Ishikawa (cell line): Measurements from ENCODE around the gene RAD9A.

Experiments
- CEBPB ChIP-seq: IDR thresholded peaks from 2 replicates; pipeline ENCODE4 v1.6.1; 2012
- CREB1 ChIP-seq: IDR thresholded peaks from 2 replicates; pipeline ENCODE4 v1.6.1; 2012; ENCODE audit warnings: low read depth
- EGR1 ChIP-seq: IDR thresholded peaks from 2 replicates; pipeline ENCODE4 v1.6.1; 2012
- EP300 ChIP-seq: IDR thresholded peaks from 2 replicates; pipeline ENCODE4 v1.6.1; 2012; ENCODE audit warnings: borderline replicate concordance
- FOXM1 ChIP-seq: IDR thresholded peaks from 2 replicates; pipeline ENCODE4 v1.6.1; 2012; ENCODE audit warnings: low read depth, borderline replicate concordance
- NFIC ChIP-seq: IDR thresholded peaks from 2 replicates; pipeline ENCODE4 v1.6.1; 2012
- RAD21 ChIP-seq: IDR thresholded peaks from 2 replicates; pipeline ENCODE4 v1.6.1; 2012; ENCODE audit warnings: low read depth
- TAF1 ChIP-seq: IDR thresholded peaks from 2 replicates; pipeline ENCODE4 v1.6.1; 2012; ENCODE audit warnings: low read depth, mild to moderate bottlenecking
- TCF12 ChIP-seq: IDR thresholded peaks from 2 replicates; pipeline ENCODE4 v1.6.1; 2012; ENCODE audit warnings: low read depth
- TEAD4 ChIP-seq: IDR thresholded peaks from 2 replicates; pipeline ENCODE4 v1.6.1; 2012
- YY1 ChIP-seq: IDR thresholded peaks from 2 replicates; pipeline ENCODE4 v1.6.1; 2012; ENCODE audit warnings: low read depth
- ZBTB7A ChIP-seq: IDR thresholded peaks from 2 replicates; pipeline ENCODE4 v1.6.1; 2012; ENCODE audit warnings: low read depth
- TF ChIP-seq, protein P1 (sequence below): IDR thresholded peaks from 2 replicates; pipeline ENCODE4 v1.6.1; 2012; ENCODE audit warnings: low read depth, mild to moderate bottlenecking
- TF ChIP-seq, protein P2 (sequence below): IDR thresholded peaks from 2 replicates; pipeline ENCODE4 v1.6.1; 2012
- TF ChIP-seq, protein P3 (sequence below): IDR thresholded peaks from 2 replicates; pipeline ENCODE4 v1.6.1; 2012

Gene RAD9A

DNA sequence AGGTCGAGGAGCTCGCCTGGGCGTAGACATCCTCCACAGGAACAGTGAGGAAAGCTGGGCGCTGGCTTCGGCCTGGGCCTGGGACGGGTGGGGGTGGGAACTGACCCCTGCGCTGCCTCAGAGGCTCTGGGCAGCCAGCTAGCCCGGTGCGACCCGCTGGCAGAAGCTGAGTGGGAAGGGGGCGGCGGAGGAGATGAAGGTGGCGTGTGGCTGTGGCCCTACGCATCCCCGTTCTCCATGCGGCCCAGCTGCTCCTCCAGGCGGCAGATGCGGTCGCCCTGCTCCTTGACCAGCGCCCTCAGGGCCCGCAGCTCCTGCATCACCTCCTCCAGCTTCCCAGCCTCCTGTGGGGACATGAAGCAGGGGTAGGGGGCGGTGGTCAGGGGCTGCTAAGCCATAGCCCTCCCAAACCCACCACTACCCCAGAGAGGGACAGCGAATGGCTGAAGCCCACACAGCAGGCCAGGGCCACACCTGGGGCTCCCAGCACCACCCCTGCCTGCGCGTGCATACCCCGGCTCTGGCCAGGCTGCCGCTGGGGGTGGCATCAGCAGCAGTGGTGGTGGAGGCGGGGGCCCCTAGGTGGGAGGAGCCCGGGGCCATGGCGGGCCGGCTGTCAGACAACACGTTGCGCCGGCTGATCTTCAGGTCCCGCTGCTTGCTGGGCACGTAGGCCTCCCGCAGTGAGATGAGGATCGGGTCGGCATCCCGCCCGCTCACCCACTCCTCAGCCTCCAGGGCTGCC is 46.5 kb downstream of the RAD9A start:
- no peak for TF ChIP-seq CREB1
- TF ChIP-seq TCF12, result no peak
- no peak for TF ChIP-seq YY1

DNA sequence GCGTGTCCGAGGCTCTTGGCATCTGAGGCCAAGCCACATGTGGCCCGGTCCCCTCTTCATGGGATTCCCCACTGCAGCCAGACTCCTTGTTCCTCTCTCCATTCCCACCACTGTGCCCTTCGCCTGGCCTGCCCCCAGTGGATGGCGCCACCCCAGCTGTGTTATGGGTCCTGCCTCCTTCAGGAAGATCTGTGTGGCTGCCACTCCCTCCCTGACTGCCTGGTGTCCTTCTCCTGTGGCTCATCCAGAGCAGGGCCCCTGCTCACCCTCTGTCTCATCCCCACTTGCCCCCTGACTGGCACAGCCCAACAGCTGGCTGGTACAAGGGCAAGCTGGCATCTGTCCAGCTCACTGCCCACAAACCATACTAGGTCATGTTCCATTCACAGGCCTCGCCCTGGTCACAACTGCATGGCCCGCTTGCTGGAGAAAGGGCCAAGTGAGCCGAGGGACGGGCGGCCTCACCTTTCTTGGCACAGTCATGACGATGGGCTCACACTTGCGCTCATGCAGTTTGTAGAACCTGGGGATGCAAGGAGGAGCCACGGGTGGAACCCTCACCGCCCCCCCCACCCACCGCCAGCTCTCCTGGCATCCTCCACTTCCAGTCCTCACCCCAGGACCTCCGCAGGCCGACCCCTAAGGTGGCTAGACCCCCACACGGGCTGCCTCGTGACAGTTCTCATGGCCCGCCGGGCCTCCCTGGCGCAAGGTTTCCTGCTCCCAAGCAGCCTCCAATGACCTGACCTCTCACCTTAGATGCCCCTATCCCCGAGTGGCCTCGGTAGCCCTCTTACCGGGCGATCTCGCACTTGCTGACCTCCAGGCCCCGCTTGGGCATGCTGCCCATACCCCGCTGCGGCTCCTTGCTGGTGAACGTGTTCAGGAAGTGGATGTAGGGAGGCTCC is 47.8 kb downstream of the RAD9A start:
- TF ChIP-seq TEAD4, result no peak
- TF ChIP-seq CREB1, result no peak
- TF ChIP-seq TAF1, result no peak
- TF ChIP-seq TCF12, result no peak
- peak; percentile 19; the same call in 1 of the 2 replicates for TF ChIP-seq RAD21
- TF ChIP-seq ZBTB7A, result no peak
- no peak for TF ChIP-seq YY1
- TF ChIP-seq NFIC, result peak; percentile 46; the same call in 1 of the 2 replicates
- TF ChIP-seq, protein P1, sequence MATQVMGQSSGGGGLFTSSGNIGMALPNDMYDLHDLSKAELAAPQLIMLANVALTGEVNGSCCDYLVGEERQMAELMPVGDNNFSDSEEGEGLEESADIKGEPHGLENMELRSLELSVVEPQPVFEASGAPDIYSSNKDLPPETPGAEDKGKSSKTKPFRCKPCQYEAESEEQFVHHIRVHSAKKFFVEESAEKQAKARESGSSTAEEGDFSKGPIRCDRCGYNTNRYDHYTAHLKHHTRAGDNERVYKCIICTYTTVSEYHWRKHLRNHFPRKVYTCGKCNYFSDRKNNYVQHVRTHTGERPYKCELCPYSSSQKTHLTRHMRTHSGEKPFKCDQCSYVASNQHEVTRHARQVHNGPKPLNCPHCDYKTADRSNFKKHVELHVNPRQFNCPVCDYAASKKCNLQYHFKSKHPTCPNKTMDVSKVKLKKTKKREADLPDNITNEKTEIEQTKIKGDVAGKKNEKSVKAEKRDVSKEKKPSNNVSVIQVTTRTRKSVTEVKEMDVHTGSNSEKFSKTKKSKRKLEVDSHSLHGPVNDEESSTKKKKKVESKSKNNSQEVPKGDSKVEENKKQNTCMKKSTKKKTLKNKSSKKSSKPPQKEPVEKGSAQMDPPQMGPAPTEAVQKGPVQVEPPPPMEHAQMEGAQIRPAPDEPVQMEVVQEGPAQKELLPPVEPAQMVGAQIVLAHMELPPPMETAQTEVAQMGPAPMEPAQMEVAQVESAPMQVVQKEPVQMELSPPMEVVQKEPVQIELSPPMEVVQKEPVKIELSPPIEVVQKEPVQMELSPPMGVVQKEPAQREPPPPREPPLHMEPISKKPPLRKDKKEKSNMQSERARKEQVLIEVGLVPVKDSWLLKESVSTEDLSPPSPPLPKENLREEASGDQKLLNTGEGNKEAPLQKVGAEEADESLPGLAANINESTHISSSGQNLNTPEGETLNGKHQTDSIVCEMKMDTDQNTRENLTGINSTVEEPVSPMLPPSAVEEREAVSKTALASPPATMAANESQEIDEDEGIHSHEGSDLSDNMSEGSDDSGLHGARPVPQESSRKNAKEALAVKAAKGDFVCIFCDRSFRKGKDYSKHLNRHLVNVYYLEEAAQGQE, result no peak
- no peak for TF ChIP-seq FOXM1
- TF ChIP-seq CEBPB, result no peak
- TF ChIP-seq EGR1, result no peak
- TF ChIP-seq EP300, result no peak

DNA sequence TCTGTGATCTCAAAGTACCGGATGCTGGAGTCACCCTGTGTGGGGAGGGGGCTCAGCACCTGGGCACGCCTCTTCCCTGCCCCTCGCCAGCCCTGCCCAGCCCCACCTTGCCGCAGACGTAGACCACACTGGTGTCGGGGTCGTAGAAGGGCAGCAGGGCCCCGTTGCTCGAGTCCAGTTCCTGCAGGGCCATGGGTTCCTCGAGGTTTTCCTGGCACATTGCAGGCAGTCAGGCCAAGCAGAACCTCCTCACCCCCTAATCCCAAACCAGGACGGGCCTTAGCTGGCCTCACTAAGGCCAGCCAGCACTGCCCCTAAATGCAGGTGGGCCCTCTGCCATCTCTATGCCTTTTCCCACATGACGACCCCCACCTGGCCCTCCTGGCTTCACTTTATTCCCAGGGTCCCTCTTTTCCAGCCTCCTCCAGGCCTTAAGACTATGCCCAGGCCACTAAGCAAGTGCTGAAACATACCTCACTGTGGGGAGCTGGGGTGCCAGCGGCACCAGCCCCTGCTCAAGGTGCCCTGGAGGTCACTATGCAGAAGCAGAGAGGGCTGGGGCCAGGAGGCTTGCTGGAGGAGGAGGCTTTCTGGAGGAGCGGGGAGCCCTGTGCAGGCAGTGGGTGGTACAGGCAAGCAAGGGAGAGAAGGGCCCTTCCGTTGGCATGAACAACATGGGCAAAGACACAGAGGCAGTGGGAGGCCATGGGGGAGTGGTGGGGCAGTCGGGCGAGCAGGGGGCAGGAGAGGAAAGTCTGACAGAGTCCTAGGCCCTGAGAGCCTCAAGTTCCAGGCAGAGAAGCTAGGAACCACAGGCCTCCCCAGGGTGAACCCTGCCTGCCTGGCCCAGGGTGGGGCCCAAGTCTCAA is 48.7 kb downstream of the RAD9A start:
- TF ChIP-seq TCF12 (no peak), ZBTB7A (no peak), TAF1 (no peak), EGR1 (no peak), TEAD4 (no peak), NFIC (no peak), YY1 (no peak), CEBPB (no peak), CREB1 (no peak)
- TF ChIP-seq, protein P2, sequence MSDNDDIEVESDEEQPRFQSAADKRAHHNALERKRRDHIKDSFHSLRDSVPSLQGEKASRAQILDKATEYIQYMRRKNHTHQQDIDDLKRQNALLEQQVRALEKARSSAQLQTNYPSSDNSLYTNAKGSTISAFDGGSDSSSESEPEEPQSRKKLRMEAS, result no peak
- TF ChIP-seq, protein P1, result no peak
- TF ChIP-seq, protein P3, sequence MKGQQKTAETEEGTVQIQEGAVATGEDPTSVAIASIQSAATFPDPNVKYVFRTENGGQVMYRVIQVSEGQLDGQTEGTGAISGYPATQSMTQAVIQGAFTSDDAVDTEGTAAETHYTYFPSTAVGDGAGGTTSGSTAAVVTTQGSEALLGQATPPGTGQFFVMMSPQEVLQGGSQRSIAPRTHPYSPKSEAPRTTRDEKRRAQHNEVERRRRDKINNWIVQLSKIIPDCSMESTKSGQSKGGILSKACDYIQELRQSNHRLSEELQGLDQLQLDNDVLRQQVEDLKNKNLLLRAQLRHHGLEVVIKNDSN, result no peak

DNA sequence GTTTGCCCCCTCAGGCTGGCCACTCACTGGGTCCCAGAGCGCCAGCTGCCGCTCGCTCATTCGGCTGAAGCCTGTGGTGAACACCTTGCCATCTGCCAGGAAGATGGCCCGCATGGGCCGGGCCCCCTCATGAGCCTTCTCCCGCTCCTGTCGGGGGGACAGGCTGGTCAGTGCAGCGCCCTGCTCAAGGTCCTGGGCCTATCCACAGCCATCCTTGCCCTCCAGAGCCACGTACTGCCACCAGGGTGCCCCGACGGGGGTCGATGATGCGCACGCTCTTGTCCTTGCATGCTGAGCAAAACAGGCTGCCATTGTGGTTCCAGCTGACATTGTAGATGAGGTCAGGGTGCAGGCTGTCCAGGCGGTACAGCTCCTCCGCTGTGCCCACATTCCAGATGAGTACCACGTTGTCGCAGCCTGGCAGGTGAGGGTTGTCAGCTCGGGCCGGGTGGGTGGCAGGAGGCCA is 49.3 kb downstream of the RAD9A start:
- TF ChIP-seq TAF1 (no peak), FOXM1 (no peak), EGR1 (no peak), RAD21 (no peak)
- TF ChIP-seq, protein P1, result no peak
